ENCODE data around the gene ARRDC2.

GRCh38 chr19:18021121-18021755, 13.3 kb downstream of the ARRDC2 start:
- TF ChIP-seq, protein P1, sequence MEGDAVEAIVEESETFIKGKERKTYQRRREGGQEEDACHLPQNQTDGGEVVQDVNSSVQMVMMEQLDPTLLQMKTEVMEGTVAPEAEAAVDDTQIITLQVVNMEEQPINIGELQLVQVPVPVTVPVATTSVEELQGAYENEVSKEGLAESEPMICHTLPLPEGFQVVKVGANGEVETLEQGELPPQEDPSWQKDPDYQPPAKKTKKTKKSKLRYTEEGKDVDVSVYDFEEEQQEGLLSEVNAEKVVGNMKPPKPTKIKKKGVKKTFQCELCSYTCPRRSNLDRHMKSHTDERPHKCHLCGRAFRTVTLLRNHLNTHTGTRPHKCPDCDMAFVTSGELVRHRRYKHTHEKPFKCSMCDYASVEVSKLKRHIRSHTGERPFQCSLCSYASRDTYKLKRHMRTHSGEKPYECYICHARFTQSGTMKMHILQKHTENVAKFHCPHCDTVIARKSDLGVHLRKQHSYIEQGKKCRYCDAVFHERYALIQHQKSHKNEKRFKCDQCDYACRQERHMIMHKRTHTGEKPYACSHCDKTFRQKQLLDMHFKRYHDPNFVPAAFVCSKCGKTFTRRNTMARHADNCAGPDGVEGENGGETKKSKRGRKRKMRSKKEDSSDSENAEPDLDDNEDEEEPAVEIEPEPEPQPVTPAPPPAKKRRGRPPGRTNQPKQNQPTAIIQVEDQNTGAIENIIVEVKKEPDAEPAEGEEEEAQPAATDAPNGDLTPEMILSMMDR (IDR thresholded peaks at IDR 0.05) = no peak
- peak in 1 of 3 donors; percentile 13 for TF ChIP-seq POLR2AphosphoS5 (IDR thresholded peaks at IDR 0.05)
- TF ChIP-seq POLR2A (IDR thresholded peaks at IDR 0.05) = no peak
- no peak for TF ChIP-seq EP300 (IDR thresholded peaks at IDR 0.05)
